GM12878 (cell line): ENCODE data around the gene DISC1. TPM values are rescaled to one million over a fixed set of nuclear protein-coding genes. Genes with fewer than 3 reads are reported as not detected.

ENCODE experiments used
- ATAC-seq: fragments of 200-7000 bp; cut with Tn5 transposase; 3 replicates; pipeline ENCODE4 v1.9.1; 2020; ENCODE audit warnings: mild to moderate bottlenecking, moderate library complexity
- BruUV-seq: library from RNA; stranded (reverse); fragments of 400-500 nt; replicated peaks from 2 replicates; lab custom pipeline; 2021; lab: Mats Ljungman, UMichigan
- CTCF ChIA-PET: fragments of 300-600 bp; sonication (Branson Sonifier 250); formaldehyde crosslinking; extraction: SDS; loops from one replicate; lab custom pipeline; 2021; ENCODE audit warnings: inconsistent platforms; lab: Yijun Ruan, JAX
- POLR2A ChIA-PET: fragments of 350-600 bp; formaldehyde crosslinking; extraction: SDS; loops from one replicate; lab custom pipeline; 2021; ENCODE audit warnings: inconsistent platforms; lab: Charles Lee
- RAD21 ChIA-PET: fragments of 300-600 bp; sonication (Branson Sonifier 250); formaldehyde crosslinking; loops from one replicate; lab custom pipeline; 2023; ENCODE audit warnings: antibody characterized with exemption; ENCODE audit not compliant: unreplicated experiment; lab: Charles Lee
- SMC1A ChIA-PET: fragments of 300-600 bp; sonication (Branson Sonifier 250); formaldehyde crosslinking; loops from one replicate; lab custom pipeline; 2023; ENCODE audit not compliant: unreplicated experiment, uncharacterized antibody; lab: Charles Lee
- DNase-seq: peaks from one replicate; pipeline ENCODE4 v3.0.0-alpha.2; 2011; ENCODE audit warnings: low read depth, low spot score
- FAIRE-seq: peaks from 3 replicates; lab custom pipeline; 2011; peaks lifted over from hg19 to GRCh38; lab: Jason Lieb, UNC
- H2AFZ ChIP-seq: 2 replicates; pipeline ENCODE4 v1.6.0; 2011; ENCODE audit warnings: low read depth, low read length, control low read depth; ENCODE audit not compliant: control insufficient read depth
- H3K27ac ChIP-seq: 2 replicates; pipeline ENCODE4 v1.5.1; 2011; ENCODE audit warnings: control low read depth; ENCODE audit not compliant: control insufficient read depth, insufficient read depth
- H3K27me3 ChIP-seq, 2 experiments: replicated peaks in 1 of 2; 2 replicates each; pipeline versions ENCODE4 v1.6.0 to v1.6.1; 2011; ENCODE audit warnings: low read length in 1 of 2; ENCODE audit not compliant: control insufficient read depth in 2 of 2, insufficient read depth in 2 of 2
- H3K36me3 ChIP-seq, 2 experiments: 2 replicates each; pipeline ENCODE4 v1.5.1; 2011; ENCODE audit warnings: low read length in 1 of 2; ENCODE audit not compliant: control insufficient read depth in 2 of 2, insufficient read depth in 2 of 2
- H3K4me1 ChIP-seq: 2 replicates; pipeline ENCODE4 v1.6.1; 2011; ENCODE audit warnings: mild to moderate bottlenecking, low read length, moderate library complexity, mixed read lengths; ENCODE audit not compliant: control insufficient read depth, insufficient read depth
- H3K4me2 ChIP-seq: 2 replicates; pipeline ENCODE4 v1.6.0; 2011; ENCODE audit warnings: control low read depth; ENCODE audit not compliant: control insufficient read depth, insufficient read depth
- H3K4me3 ChIP-seq: fragments of 200-600 bp; sonication (generic); 2 replicates; pipeline ENCODE4 v1.5.1; 2016
- H3K79me2 ChIP-seq: 2 replicates; pipeline ENCODE4 v1.6.0; 2011; ENCODE audit warnings: low read length; ENCODE audit not compliant: control insufficient read depth, insufficient read depth
- H3K9ac ChIP-seq: 2 replicates; pipeline ENCODE4 v1.8.0; 2011; ENCODE audit warnings: low read length, control low read depth, mixed read lengths; ENCODE audit not compliant: control insufficient read depth, insufficient read depth
- H3K9me3 ChIP-seq: replicated peaks from 3 replicates; pipeline ENCODE4 v1.5.1; 2011; ENCODE audit warnings: mild to moderate bottlenecking, low read length; ENCODE audit not compliant: control insufficient read depth, insufficient read depth
- H4K20me1 ChIP-seq: 2 replicates; pipeline ENCODE4 v1.6.0; 2011; ENCODE audit not compliant: control insufficient read depth, insufficient read depth
- ATF7 ChIP-seq: fragments of 450-650 bp; IDR thresholded peaks from 2 replicates; pipeline ENCODE4 v1.6.1; 2016; ENCODE audit warnings: low read depth, mild to moderate bottlenecking
- BCL11A ChIP-seq: IDR thresholded peaks from 2 replicates; pipeline ENCODE4 v1.6.1; 2011; ENCODE audit warnings: low read depth, low read length
- CBX5 ChIP-seq: sonication (generic); IDR thresholded peaks from 2 replicates; pipeline ENCODE4 v1.6.1; 2016; ENCODE audit warnings: low read depth, moderate library complexity, mild to moderate bottlenecking, inconsistent platforms
- HCFC1 ChIP-seq: fragments of 150-350 bp; IDR thresholded peaks from 2 replicates; pipeline ENCODE4 v1.6.1; 2014; ENCODE audit warnings: low read length
- IKZF2 ChIP-seq, 2 experiments: fragments of 450-650 bp; IDR thresholded peaks; 2 replicates each; pipeline ENCODE4 v1.6.1; 2017; ENCODE audit warnings: mild to moderate bottlenecking in 2 of 2, moderate library complexity in 2 of 2
- KLF5 ChIP-seq: fragments of 450-650 bp; IDR thresholded peaks from 2 replicates; pipeline ENCODE4 v1.6.1; 2014; ENCODE audit warnings: mild to moderate bottlenecking; ENCODE audit not compliant: partially characterized antibody
- MYB ChIP-seq: fragments of 150-350 bp; IDR thresholded peaks from 2 replicates; pipeline ENCODE4 v1.6.1; 2014; ENCODE audit warnings: mild to moderate bottlenecking, low read depth, low read length, borderline replicate concordance
- POU2F2 ChIP-seq: IDR thresholded peaks from 3 replicates; pipeline ENCODE4 v1.6.1; 2011; ENCODE audit warnings: low read depth, mild to moderate bottlenecking, low read length, borderline replicate concordance
- RCOR1 ChIP-seq: conservative IDR thresholded peaks from 2 replicates; pipeline ENCODE4 v1.6.1; 2012; ENCODE audit warnings: low read depth, low read length, improper control_type of control experiment
- RELA ChIP-seq: fragments of 450-650 bp; IDR thresholded peaks from 2 replicates; pipeline ENCODE4 v1.8.0; 2014; ENCODE audit warnings: borderline replicate concordance; ENCODE audit not compliant: partially characterized antibody
- SREBF2 ChIP-seq: IDR thresholded peaks from 2 replicates; pipeline ENCODE4 v1.6.1; 2012; ENCODE audit warnings: mild to moderate bottlenecking, low read length
- SUPT20H ChIP-seq: IDR thresholded peaks from 2 replicates; pipeline ENCODE4 v1.6.1; 2011; ENCODE audit warnings: low read depth, mild to moderate bottlenecking, low read length, moderate library complexity, borderline replicate concordance; ENCODE audit not compliant: control insufficient read depth
- TCF12 ChIP-seq: IDR thresholded peaks from 2 replicates; pipeline ENCODE4 v1.6.1; 2011; ENCODE audit warnings: low read depth, mild to moderate bottlenecking, low read length
- WRNIP1 ChIP-seq: IDR thresholded peaks from 2 replicates; pipeline ENCODE4 v1.6.1; 2011; ENCODE audit warnings: low read depth, low read length, improper control_type of control experiment, borderline replicate concordance
- ZBTB4 ChIP-seq: fragments of 450-650 bp; formaldehyde crosslinking; IDR thresholded peaks from 2 replicates; pipeline ENCODE4 v1.4.0; 2022; ENCODE audit warnings: mild to moderate bottlenecking, moderate library complexity
- WGBS: methylation state at CpG from one replicate; pipeline ENCODE4 v1.1.6; 2016; ENCODE audit warnings: low lambda C conversion rate; ENCODE audit not compliant: insufficient replicate concordance, insufficient coverage; ENCODE audit errors: missing lambda C conversion rate; 5-methylcytosine and 5-hydroxymethylcytosine counted together
- in situ Hi-C: fragments of 300-500 bp; cut with MboI; formaldehyde crosslinking; loops from 9 replicates; pipeline ENCODE4 v1.14.3; 2018; ENCODE audit warnings: mixed read lengths
- intact Hi-C: fragments of 100-400 bp; cut with micrococcal nuclease; formaldehyde crosslinking; loops from one replicate; pipeline ENCODE4 v1.14.2; 2022; ENCODE audit not compliant: unreplicated experiment
- polyA plus RNA-seq, 11 experiments: library from polyadenylated mRNA; depleted of rRNA in 4 of 11; unstranded in 6 of 11; stranded (reverse) in 5 of 11; fragments of >200 nt; fragmentation: Nextera tagmentation in 4 of 11; fragmentation: Illumina TruSeq in 1 of 11; extraction: Ambion mirVana in 4 of 11; extraction: Trizol in 1 of 11; gene quantifications; 1 replicate in 1 of 11; 2 replicates in 10 of 11; pipeline versions ENCODE4 v1.2.1 to v1.2.3, GENCODE V29; 2011 to 2016; ENCODE audit warnings: inconsistent platforms in 2 of 11, missing spikeins in 2 of 11, low read depth in 1 of 11
- total RNA-seq, 4 experiments: library from RNA; depleted of rRNA in 3 of 4; stranded (reverse); fragments of >200 nt in 3 of 4; fragmentation: Illumina TruSeq in 1 of 4; extraction: Trizol in 1 of 4; gene quantifications; 2 replicates each; pipeline versions ENCODE4 v1.2.1 to v1.2.3, GENCODE V29; 2013 to 2021
- TF ChIP-seq, protein P1 (sequence below): IDR thresholded peaks from 2 replicates; pipeline ENCODE4 v1.6.1; 2011; ENCODE audit warnings: borderline replicate concordance, low read depth, mild to moderate bottlenecking, moderate library complexity, low read length; ENCODE audit not compliant: insufficient read depth, poor library complexity, severe bottlenecking
- TF ChIP-seq, protein P2 (sequence below): fragments of 450-650 bp; formaldehyde crosslinking; IDR thresholded peaks from 2 replicates; pipeline ENCODE4 v1.4.0; 2020; ENCODE audit warnings: mild to moderate bottlenecking, moderate library complexity

The DISC1 gene
- total and polyA plus RNA-seq, 10 of the 15 experiments (the other 5 are each of a cell fraction or from before 2014, with no cell fraction given), result 0.05 to 0.72 (median 0.19) TPM; not detected in 1

DNA sequence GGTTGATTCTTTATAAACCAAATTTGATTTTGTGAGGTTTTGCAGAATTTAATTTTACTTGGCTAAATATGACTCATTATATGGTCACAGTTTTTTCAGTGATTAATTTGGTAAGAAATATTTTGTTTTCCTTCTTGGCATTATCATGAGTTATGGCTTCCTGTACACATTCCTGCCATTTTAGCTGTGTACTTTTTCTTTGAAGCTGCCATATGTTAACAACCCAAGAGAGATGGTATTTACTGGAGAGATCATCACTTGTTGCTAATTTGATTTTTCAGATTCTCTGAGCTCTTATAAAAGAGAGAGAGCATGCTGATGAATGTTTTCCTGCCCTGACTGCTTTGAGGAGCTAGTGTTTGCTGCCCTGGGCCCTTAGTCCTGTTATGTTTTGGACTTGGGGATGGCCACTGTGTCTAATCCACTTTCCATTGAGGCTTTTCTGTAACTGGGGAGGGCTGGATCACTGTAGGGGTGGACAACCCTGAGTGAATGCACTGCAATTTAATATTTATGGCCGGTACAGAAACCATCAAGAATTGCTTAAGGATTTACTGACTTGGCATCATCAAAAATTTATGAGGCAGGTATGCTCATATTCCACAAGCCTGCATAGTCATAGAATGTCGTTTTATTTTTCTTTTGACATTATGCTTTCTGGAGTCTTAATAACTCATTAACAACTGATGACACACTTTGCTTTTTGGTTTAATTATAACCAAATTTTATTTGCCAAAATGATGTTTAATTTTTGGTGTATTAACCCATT is 200.9 kb downstream of the DISC1 start:
- CTCF ChIA-PET, result no interaction called here
- DNase-seq, result no peak

More for the DNA sequence above, 200.9 kb downstream of the DISC1 start:
- Histone ChIP-seq H3K27me3 (no peaks in the 10 kb centered on the region), H3K36me3 (no peaks in the 10 kb centered on the region), H2AFZ (no peak overlapping the region), H3K4me2 (no peak overlapping the region), H3K79me2 (no peaks in the 10 kb centered on the region), H3K9me3 (no peaks in the 10 kb centered on the region), H3K4me3 (no peak overlapping the region), H4K20me1 (no peaks in the 10 kb centered on the region), H3K27ac (no peak overlapping the region), H3K4me1 (no peaks in the 10 kb centered on the region), H3K9ac (no peak overlapping the region)
- RAD21 ChIA-PET, result no interaction called here
- 0% methylated on average over 2 of the region's 2 CpGs for WGBS
- no TSS peak for BruUV-seq
- FAIRE-seq, result no peak
- no peak for ATAC-seq
- POLR2A ChIA-PET, result no interaction called here
- SMC1A ChIA-PET, result no interaction called here
- intact Hi-C loops, result no loop called here
- in situ Hi-C loops, result no loop called here
- TF ChIP-seq, protein P1, sequence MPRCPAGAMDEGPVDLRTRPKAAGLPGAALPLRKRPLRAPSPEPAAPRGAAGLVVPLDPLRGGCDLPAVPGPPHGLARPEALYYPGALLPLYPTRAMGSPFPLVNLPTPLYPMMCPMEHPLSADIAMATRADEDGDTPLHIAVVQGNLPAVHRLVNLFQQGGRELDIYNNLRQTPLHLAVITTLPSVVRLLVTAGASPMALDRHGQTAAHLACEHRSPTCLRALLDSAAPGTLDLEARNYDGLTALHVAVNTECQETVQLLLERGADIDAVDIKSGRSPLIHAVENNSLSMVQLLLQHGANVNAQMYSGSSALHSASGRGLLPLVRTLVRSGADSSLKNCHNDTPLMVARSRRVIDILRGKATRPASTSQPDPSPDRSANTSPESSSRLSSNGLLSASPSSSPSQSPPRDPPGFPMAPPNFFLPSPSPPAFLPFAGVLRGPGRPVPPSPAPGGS, result no peak
- TF ChIP-seq RELA (no peak), POU2F2 (no peak), SUPT20H (no peak), WRNIP1 (no peak), CBX5 (no peak), HCFC1 (no peak), SREBF2 (no peak), TCF12 (no peak), RCOR1 (no peak), ZBTB4 (CRISPR knock-in tag) (no peak), KLF5 (no peak), ATF7 (no peak), IKZF2 (IDR thresholded peaks at IDR 0.05) (no peak), MYB (no peak), BCL11A (no peak)
- TF ChIP-seq, protein P2, sequence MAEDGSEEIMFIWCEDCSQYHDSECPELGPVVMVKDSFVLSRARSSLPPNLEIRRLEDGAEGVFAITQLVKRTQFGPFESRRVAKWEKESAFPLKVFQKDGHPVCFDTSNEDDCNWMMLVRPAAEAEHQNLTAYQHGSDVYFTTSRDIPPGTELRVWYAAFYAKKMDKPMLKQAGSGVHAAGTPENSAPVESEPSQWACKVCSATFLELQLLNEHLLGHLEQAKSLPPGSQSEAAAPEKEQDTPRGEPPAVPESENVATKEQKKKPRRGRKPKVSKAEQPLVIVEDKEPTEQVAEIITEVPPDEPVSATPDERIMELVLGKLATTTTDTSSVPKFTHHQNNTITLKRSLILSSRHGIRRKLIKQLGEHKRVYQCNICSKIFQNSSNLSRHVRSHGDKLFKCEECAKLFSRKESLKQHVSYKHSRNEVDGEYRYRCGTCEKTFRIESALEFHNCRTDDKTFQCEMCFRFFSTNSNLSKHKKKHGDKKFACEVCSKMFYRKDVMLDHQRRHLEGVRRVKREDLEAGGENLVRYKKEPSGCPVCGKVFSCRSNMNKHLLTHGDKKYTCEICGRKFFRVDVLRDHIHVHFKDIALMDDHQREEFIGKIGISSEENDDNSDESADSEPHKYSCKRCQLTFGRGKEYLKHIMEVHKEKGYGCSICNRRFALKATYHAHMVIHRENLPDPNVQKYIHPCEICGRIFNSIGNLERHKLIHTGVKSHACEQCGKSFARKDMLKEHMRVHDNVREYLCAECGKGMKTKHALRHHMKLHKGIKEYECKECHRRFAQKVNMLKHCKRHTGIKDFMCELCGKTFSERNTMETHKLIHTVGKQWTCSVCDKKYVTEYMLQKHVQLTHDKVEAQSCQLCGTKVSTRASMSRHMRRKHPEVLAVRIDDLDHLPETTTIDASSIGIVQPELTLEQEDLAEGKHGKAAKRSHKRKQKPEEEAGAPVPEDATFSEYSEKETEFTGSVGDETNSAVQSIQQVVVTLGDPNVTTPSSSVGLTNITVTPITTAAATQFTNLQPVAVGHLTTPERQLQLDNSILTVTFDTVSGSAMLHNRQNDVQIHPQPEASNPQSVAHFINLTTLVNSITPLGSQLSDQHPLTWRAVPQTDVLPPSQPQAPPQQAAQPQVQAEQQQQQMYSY (CRISPR knock-in tag), result no peak
